OCI-M2 (cell line): ENCODE results near the gene SRMS.
"Not testable (repeated sequence)": the region's sequence is repeated elsewhere in the genome, so short reads cannot be mapped to it uniquely, and the experiment has no call there.

ENCODE experiments used
- DNase-seq: peaks from one replicate; lab custom pipeline; 2025; ENCODE audit not compliant: unreplicated experiment; lab: John Stamatoyannopoulos, UW

Gene SRMS

GRCh38 chr20:63566395-63567135 lies 19.0 kb upstream of the SRMS start:
- no peak for DNase-seq

GRCh38 chr20:63565699-63566335 lies 18.3 kb upstream of the SRMS start:
- no peak for DNase-seq

DNA sequence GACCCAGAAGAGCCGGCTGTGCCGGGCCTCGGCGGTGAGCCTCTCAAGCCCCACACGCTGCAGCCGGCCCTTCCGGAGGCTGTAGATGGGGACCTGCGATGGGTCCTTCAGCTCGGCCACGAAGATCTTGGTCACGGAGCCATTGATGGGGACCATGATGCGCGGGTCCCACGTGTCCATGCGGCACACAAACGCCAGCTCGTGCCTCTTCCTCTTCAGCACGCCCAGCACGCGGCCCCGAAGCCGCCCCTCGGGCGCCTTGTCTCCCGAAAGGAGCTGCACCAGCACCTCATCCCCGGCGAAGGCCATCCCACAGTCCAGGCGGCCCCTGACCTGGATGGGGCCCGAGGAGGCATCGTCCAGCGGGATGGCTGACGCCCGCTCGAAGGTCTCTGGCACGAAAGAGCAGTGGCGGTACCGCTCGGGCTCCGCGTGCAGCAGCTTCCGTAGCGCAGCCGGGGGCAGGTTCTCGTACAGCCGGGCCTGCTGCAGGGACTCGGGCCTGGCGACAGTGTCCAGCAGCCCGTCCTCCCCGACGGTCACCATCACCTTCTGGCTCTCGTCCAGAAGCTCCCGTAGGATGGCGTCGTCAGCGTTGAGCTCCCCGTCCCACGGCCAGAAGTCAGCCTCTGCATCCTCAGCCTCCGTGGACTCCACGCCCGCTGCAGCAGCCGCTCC lies 17.6 kb upstream of the SRMS start:
- DNase-seq, result no peak

- no peak for DNase-seq
Observed at GRCh38 chr20:63564036-63564810, 16.7 kb upstream of the SRMS start.

GRCh38 chr20:63563225-63563935 lies 15.8 kb upstream of the SRMS start:
- DNase-seq, result no peak

GRCh38 chr20:63562461-63563224 lies 15.1 kb upstream of the SRMS start:
- DNase-seq, result no peak

GRCh38 chr20:63561624-63562396 lies 14.3 kb upstream of the SRMS start:
- no peak for DNase-seq

GRCh38 chr20:63560856-63561609 lies 13.5 kb upstream of the SRMS start:
- DNase-seq, result no peak

DNA sequence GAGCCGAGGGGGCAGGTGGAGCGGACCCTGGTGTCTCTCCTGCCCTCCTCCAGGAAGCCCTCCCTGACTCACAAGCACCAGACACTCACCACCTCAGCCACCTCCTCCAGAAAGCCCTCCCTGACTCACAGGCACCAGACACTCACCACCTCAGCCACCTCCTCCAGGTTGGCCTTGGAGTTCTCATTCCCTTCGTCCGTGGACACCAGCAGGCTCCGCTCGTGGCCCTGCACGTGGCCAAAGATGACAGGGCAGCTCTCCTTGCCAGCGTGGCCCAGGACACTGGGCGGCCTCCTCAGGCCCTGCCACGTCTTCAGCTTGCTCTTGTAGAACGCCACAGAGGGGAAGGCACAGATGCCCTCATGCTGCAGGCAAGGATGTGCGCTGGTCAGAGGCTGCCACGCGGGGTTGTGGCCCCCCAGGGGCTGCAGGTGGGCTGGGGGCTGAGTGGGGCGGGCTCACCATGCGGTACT lies 12.8 kb upstream of the SRMS start:
- no peak for DNase-seq

DNA sequence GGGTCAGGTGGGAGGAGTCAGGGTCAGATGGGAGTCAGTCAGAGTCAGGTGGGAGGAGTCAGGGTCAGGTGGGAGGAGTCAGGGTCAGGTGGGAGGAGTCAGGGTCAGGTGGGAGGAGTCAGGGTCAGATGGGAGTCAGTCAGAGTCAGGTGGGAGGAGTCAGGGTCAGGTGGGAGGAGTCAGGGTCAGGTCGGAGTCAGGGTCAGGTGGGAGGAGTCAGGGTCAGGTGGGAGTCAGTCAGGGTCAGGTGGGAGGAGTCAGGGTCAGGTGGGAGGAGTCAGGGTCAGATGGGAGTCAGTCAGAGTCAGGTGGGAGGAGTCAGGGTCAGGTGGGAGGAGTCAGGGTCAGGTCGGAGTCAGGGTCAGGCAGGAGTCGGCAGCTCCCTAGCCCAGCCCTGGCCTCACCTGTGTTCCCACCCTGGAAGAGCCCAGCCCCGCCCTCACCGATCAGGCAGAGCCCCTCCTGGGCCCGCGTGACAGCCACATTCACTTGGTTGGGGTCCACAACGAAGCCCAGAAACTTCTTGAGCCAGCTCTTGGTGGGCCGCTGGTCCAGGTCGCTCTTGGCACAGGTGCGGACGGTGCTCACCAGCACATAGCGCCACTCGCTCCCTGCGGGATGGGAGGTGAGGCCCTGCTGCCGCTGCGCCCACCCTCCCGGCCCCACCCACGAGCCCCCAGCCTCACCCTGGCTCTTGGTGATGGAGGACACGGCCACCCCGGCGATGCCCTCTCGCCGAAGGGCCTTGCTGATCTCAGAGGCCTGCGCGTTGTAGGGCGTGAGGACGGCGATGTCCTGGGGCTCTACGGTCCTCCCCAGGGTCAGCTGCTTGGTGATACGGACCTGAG lies 12.2 kb upstream of the SRMS start:
- DNase-seq, result not testable (repeated sequence)

DNA sequence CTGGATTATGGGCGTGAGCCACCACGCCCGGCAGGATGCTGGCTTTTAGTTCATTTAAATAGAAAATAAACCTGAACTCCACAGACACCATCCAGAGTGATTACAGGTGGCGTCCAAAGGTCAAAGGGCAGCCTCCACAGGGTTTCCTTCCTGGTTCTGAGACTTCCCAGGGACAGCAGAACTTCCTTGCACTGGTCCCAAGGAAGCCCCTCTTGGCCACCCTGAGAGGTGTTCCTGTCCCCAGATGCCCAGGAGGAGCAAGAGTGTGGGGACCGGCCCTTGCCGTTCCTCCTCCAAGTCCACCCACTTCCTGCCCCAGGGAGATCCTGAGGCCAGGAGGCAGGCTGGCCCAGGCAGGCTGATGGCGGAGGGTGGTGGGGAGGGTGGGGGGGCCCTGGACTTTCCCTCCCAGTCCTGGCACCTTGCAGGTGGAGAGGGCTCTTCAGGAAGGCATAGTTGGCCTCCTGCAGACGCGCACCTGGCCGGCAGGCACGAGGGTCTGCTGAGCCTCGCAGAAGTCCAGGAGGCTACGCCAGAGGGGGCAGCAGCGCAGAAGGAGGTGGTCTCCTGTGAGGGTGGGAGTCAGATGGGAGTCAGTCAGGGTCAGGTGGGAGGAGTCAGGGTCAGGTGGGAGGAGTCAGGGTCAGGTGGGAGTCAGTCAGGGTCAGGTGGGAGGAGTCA lies 11.4 kb upstream of the SRMS start:
- DNase-seq, result no peak

DNA sequence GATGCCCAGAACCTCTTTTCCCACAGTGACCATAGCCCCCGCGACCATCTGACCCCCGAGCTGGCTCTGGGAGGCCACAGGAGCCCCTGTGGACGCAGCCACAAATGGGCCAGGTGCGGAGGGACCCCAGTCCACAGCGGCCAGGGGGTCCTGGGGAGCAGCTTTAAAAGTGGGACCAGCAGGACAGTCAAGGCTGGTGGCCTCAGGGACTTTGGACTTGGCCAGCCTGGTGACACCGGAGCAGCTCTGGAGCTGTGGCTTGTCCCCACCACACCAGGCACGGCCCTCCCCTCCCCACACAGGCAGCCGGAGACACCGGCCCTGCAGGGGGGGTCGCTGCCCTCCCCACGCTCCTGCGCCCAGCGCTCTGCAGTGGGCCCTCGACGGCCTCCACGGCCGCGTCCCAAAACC lies 9.9 kb upstream of the SRMS start:
- no peak for DNase-seq

DNA sequence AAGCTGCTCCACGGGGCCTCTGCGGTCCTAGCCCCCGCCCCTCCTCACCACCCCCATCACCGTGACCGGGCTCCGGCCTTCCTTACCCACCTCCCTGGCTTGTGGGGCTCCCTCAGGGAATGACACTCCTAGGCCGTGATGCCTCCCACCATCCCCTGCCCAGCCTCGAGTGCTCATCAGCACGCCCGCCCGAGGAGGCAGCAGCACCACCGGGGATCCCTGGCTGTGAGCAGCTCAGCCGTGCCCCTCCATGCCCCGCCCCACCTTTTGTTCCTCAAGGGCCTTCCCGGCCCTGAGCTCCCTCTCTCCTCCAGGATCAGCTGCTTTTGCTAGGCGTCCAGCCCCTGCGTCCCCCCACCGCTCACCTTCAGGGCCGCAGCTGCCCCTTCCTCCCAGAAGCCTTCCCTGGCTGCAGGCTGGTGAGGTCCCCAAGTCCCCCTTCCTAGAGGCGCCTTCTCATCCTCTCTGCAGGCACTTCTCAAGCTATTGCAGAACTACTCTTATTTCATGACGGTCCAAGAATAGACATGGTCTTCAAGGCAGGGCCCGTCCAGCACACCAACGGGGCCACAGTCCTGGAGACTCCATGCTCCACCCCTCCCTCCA lies 9.4 kb upstream of the SRMS start:
- DNase-seq, result no peak

GRCh38 chr20:63555661-63556381 lies 8.3 kb upstream of the SRMS start:
- DNase-seq, result no peak

GRCh38 chr20:63554361-63555278 lies 7.1 kb upstream of the SRMS start:
- no peak for DNase-seq
